Loucy (cell line): ENCODE results near the gene ZNF93.
"Not testable (repeated sequence)": the region's sequence is repeated elsewhere in the genome, so short reads cannot be mapped to it uniquely, and the experiment has no call there.

Experiments
- CTCF ChIP-seq: fragments of 200-600 bp; sonication (generic); conservative IDR thresholded peaks from 2 replicates; pipeline ENCODE4 v1.5.1; 2014; ENCODE audit warnings: mild to moderate bottlenecking, antibody characterized with exemption, low read length
- EZH2phosphoT487 ChIP-seq: fragments of 200-600 bp; IDR thresholded peaks from 2 replicates; pipeline ENCODE4 v1.6.1; 2018; ENCODE audit warnings: antibody characterized with exemption, mild to moderate bottlenecking, moderate library complexity, borderline replicate concordance

GRCh38 chr19:19930417-19930816, 29.7 kb downstream of the ZNF93 start:
- TF ChIP-seq CTCF = peak; percentile 46
- not testable (repeated sequence) for TF ChIP-seq EZH2phosphoT487
